ENCODE results near the gene RBM33. TPM values are rescaled to one million over a fixed set of nuclear protein-coding genes. Genes with fewer than 3 reads are reported as not detected.

RBM33 gene
- total and polyA plus RNA-seq, 10 of the 15 experiments (the other 5 are each of a cell fraction or from before 2014, with no cell fraction given): 4.7 to 67.2 (median 24.3) TPM

GRCh38 chr7:155770241-155770640, 125.8 kb downstream of the RBM33 start:
- Histone ChIP-seq H3K4me1 (ENCODE audit: control insufficient read depth, insufficient read depth, low read length) (0 out of 2 replicates have a peak, but pooled peaks cover 3% of the 10 kb centered on the region), H3K4me2 (ENCODE audit: control insufficient read depth, insufficient read depth) (no peak overlapping the region), H3K27ac (ENCODE audit: control insufficient read depth, insufficient read depth) (no peak overlapping the region), H3K9me3 (replicated peaks; ENCODE audit: control insufficient read depth, insufficient read depth, low read length) (no peaks in the 10 kb centered on the region), H3K27me3 (replicated peaks in 1 of 2; ENCODE audit: control insufficient read depth in 2 of 2, insufficient read depth in 2 of 2, low read length in 1 of 2) (no peaks in the 10 kb centered on the region), H4K20me1 (ENCODE audit: control insufficient read depth, insufficient read depth) (no peaks in the 10 kb centered on the region; the same call in 1 of the 2 replicates), H3K79me2 (ENCODE audit: control insufficient read depth, insufficient read depth, low read length) (peaks cover 1% of the 10 kb centered on the region; the same call in 1 of the 2 replicates), H2AFZ (ENCODE audit: control insufficient read depth, low read depth, low read length) (no peak overlapping the region), H3K36me3 (ENCODE audit: control insufficient read depth in 2 of 2, insufficient read depth in 2 of 2, low read length in 1 of 2) (peaks cover 25 to 64% of the 10 kb centered on the region in 2 experiments), H3K9ac (ENCODE audit: control insufficient read depth, insufficient read depth, low read length) (no peak overlapping the region), H3K4me3 (no peak overlapping the region)
- no TSS peak for BruUV-seq (replicated peaks)
- CTCF ChIA-PET: interaction anchor here (1.2 to 3.0 kb wide), 3 partner anchors 30 to 173 kb away, joined by 4 to 24 read pairs (median 6); no protein-coding TSS in a partner anchor
- intact Hi-C loops (cut with micrococcal nuclease; ENCODE audit: unreplicated experiment): no loop called here
- FAIRE-seq: no peak
- ATAC-seq: no peak
- 90% methylated on average over 6 of the region's 6 CpGs for WGBS (ENCODE audit: insufficient coverage, insufficient replicate concordance, low lambda C conversion rate, missing lambda C conversion rate)
- SMC1A ChIA-PET (ENCODE audit: uncharacterized antibody, unreplicated experiment): interaction anchor here (1.1 to 1.8 kb wide), 4 partner anchors 16 to 171 kb away, joined by 3 to 6 read pairs (median 3); no protein-coding TSS in a partner anchor
- DNase-seq (ENCODE audit: low read depth, low spot score): no peak
- RAD21 ChIA-PET (ENCODE audit: unreplicated experiment): interaction anchor here (1.1 to 1.7 kb wide), 2 partner anchors 171 to 173 kb away, joined by 4 to 5 read pairs; no protein-coding TSS in a partner anchor
- in situ Hi-C loops (cut with MboI): loop anchor here (25.0 kb wide), 1 partner anchor 383 kb away; no protein-coding TSS in a partner anchor
- POLR2A ChIA-PET: interaction anchor here (0.6 kb wide), 1 partner anchor 10 kb away, joined by 5 read pairs; no protein-coding TSS in a partner anchor
- TF ChIP-seq TBL1XR1 (IDR thresholded peaks at IDR 0.05; ENCODE audit: low read depth, low read length): no peak
- no peak for TF ChIP-seq MXI1 (IDR thresholded peaks at IDR 0.05; ENCODE audit: low read depth, low read length)
- no peak for TF ChIP-seq POU2F2 (IDR thresholded peaks at IDR 0.05; ENCODE audit: borderline replicate concordance, low read depth, low read length)
- TF ChIP-seq SUPT20H (IDR thresholded peaks at IDR 0.05; ENCODE audit: borderline replicate concordance, control insufficient read depth, low read depth, low read length): no peak
- TF ChIP-seq ZZZ3 (IDR thresholded peaks at IDR 0.05; ENCODE audit: control insufficient read depth, insufficient read length, low read depth): no peak
- TF ChIP-seq CEBPZ (IDR thresholded peaks at IDR 0.05; ENCODE audit: low read depth, low read length): no peak
- no peak for TF ChIP-seq ZNF622 (IDR thresholded peaks at IDR 0.05)
- no peak for TF ChIP-seq CUX1 (IDR thresholded peaks at IDR 0.05; ENCODE audit: insufficient replicate concordance, low read depth, low read length)
- no peak for TF ChIP-seq SRF (IDR thresholded peaks at IDR 0.05; ENCODE audit: low read depth in 2 of 2, low read length in 2 of 2)
- no peak for TF ChIP-seq SREBF1 (IDR thresholded peaks at IDR 0.05; ENCODE audit: low read length)
- TF ChIP-seq CHD1 (IDR thresholded peaks at IDR 0.05; ENCODE audit: low read depth, low read length): no peak
- TF ChIP-seq E2F4 (IDR thresholded peaks at IDR 0.05; ENCODE audit: low read depth, low read length): no peak
- TF ChIP-seq WRNIP1 (IDR thresholded peaks at IDR 0.05; ENCODE audit: borderline replicate concordance, low read depth, low read length): no peak
- TF ChIP-seq HDAC6 (IDR thresholded peaks at IDR 0.05; ENCODE audit: unreplicated experiment): no peak
- no peak for TF ChIP-seq SP1 (IDR thresholded peaks at IDR 0.05; ENCODE audit: low read depth, low read length)
